ENCODE results near the gene CDKN2C.

CDKN2C gene

DNA sequence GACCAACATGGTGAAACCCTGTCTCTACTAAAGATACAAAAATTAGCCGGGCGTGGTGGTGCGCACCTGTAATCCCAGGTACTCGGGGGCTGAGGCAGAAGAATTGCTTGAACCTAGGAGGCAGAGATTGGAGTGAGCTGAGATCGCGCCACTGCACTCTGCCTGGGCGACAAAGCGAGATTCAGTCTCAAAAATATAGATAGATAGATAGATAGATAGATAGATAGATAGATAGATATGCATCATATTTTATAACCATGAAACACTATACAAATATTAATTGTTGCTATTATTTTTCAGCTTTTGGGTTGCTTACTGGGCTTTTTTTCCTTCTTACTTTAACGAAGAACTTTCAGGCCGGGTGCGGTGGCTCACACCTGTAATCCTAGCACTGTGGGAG lies 5.2 kb upstream of the CDKN2C start:
- Histone ChIP-seq H3K36me3 (ENCODE audit: control insufficient read depth in 2 of 2, insufficient read depth in 2 of 2, low read length in 2 of 2) (no peaks in the 10 kb centered on the region), H3K4me3 (ENCODE audit: low read length in 2 of 2) (no peak overlapping the region), H3K27me3 (ENCODE audit: control insufficient read depth in 1 of 2, insufficient read depth in 2 of 2, low read length in 2 of 2) (no peaks in the 10 kb centered on the region), H3K27ac (ENCODE audit: low read length) (no peak overlapping the region), H3K9me3 (ENCODE audit: control insufficient read depth in 2 of 2, low read length in 2 of 2) (no peaks in the 10 kb centered on the region), H3K9ac (ENCODE audit: low read length in 2 of 2) (no peak overlapping the region), H3K4me1 (ENCODE audit: control insufficient read depth, insufficient read depth, low read length) (peaks cover 17% of the 10 kb centered on the region)

DNA sequence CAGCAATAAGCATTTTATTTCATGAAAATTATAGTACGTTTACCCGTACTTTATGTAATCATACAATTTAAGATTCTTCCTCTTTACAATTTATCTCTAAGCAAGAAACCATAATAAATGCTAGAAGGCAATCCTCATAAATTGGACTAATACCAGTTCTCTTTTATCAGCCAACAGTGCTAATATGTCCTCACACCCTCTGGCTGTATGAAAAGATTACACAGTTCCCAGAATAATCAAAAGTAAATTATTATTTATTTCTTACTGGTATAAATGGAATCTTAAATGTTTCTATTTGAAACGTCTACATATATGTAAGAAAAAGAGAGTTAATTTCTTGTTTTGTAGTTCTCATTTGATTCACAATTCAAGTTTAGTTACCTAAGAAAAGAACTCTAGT lies 3.1 kb upstream of the CDKN2C start:
- peak overlapping the region; percentile 92 for H3K27ac ChIP-seq (ENCODE audit: low read length)

DNA sequence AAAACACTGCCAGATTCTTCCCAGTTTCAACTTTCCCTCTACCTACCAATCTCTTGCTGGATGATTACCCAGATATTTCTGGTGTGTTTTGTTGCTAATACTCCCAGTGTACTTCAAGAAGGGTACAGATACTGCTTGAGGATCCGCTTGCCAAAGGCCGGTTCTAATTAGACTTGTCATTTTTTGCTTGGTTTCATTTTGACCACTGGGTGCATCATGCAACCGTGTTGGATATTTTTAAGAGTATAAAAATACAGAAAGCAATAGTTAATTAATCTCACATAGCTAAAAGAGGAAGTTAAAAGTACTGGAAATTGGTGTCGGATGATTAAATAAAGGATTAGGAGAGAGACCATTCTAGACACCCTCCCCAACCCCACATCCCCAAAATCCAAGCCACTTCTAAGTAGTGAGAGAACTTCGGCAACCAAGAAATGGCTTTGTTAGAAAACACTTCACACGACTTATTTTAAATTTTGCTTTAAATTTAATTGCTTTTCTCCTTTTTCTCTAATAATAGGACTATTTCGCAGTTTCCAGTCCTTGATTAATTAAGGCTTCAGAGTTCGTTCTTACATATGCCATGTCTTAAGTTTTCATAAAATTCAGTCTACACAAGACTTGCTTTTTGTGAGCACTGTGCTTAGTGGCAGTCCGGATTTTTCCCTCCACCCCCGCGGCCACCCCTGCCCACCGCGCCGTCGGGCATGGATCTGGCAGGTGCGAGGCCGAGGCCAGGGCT lies 2.5 kb upstream of the CDKN2C start:
- Histone ChIP-seq H3K9me3 (ENCODE audit: control insufficient read depth in 2 of 2, low read length in 2 of 2) (no peaks in the 10 kb centered on the region), H3K36me3 (ENCODE audit: control insufficient read depth in 2 of 2, insufficient read depth in 2 of 2, low read length in 2 of 2) (no peaks in the 10 kb centered on the region), H3K9ac (ENCODE audit: low read length in 2 of 2) (peak overlapping the region; percentile 83 to 90), H3K4me3 (ENCODE audit: low read length in 2 of 2) (peak overlapping the region; percentile 68 to 97), H3K27me3 (ENCODE audit: control insufficient read depth in 1 of 2, insufficient read depth in 2 of 2, low read length in 2 of 2) (no peaks in the 10 kb centered on the region), H3K27ac (ENCODE audit: low read length) (peak overlapping the region; percentile 92), H3K4me1 (ENCODE audit: control insufficient read depth, insufficient read depth, low read length) (peaks cover 17% of the 10 kb centered on the region)

More for the DNA sequence above, 3.1 kb upstream of the CDKN2C start:
- H3K9me3 ChIP-seq (ENCODE audit: control insufficient read depth in 2 of 2, low read length in 2 of 2) = no peaks in the 10 kb centered on the region
- peaks cover 17% of the 10 kb centered on the region for H3K4me1 ChIP-seq (ENCODE audit: control insufficient read depth, insufficient read depth, low read length)
- H3K27me3 ChIP-seq (ENCODE audit: control insufficient read depth in 1 of 2, insufficient read depth in 2 of 2, low read length in 2 of 2) = no peaks in the 10 kb centered on the region
- no peaks in the 10 kb centered on the region for H3K36me3 ChIP-seq (ENCODE audit: control insufficient read depth in 2 of 2, insufficient read depth in 2 of 2, low read length in 2 of 2)
- H3K9ac ChIP-seq (ENCODE audit: low read length in 2 of 2) = peak overlapping the region; percentile 43 to 83
- H3K4me3 ChIP-seq (ENCODE audit: low read length in 2 of 2) = peak overlapping the region; percentile 68 to 97

DNA sequence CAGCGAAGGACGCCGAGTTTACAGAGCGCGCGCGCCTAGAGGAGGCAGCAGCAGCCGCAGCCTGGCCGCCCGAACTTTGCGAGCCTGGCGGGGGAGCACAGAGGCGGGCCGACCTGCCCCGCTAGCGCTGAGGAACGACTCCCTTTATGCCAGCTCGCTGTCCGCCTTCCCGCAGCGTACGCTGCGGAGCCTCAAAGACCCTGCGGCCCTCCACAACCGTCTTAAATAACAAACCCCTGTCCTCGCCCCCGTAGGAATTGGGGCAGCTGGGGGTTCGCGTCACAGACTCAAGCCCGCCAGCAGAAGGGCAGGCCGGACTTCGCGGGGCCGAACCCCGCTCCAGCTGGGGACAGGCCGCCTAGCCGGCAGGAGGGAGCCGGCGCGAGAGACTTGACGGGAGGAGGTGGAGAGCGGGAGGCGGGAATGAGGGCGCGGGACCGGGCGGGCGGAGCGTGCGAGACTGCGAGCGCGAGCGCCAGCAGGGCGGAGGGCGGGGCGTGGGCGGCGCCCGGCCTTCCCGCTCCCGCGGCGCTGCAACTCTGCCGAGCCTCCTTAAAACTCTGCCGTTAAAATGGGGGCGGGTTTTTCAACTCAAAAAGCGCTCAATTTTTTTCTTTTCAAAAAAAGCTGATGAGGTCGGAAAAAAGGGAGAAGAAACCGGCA lies 1.8 kb upstream of the CDKN2C start:
- Histone ChIP-seq H3K27me3 (ENCODE audit: control insufficient read depth in 1 of 2, insufficient read depth in 2 of 2, low read length in 2 of 2) (no peaks in the 10 kb centered on the region), H3K36me3 (ENCODE audit: control insufficient read depth in 2 of 2, insufficient read depth in 2 of 2, low read length in 2 of 2) (no peaks in the 10 kb centered on the region), H3K9ac (ENCODE audit: low read length in 2 of 2) (peak overlapping the region; percentile 83 to 90), H3K4me3 (ENCODE audit: low read length in 2 of 2) (peak overlapping the region; percentile 68 to 97), H3K9me3 (ENCODE audit: control insufficient read depth in 2 of 2, low read length in 2 of 2) (no peaks in the 10 kb centered on the region), H3K4me1 (ENCODE audit: control insufficient read depth, insufficient read depth, low read length) (peaks cover 17% of the 10 kb centered on the region), H3K27ac (ENCODE audit: low read length) (peak overlapping the region; percentile 92)

DNA sequence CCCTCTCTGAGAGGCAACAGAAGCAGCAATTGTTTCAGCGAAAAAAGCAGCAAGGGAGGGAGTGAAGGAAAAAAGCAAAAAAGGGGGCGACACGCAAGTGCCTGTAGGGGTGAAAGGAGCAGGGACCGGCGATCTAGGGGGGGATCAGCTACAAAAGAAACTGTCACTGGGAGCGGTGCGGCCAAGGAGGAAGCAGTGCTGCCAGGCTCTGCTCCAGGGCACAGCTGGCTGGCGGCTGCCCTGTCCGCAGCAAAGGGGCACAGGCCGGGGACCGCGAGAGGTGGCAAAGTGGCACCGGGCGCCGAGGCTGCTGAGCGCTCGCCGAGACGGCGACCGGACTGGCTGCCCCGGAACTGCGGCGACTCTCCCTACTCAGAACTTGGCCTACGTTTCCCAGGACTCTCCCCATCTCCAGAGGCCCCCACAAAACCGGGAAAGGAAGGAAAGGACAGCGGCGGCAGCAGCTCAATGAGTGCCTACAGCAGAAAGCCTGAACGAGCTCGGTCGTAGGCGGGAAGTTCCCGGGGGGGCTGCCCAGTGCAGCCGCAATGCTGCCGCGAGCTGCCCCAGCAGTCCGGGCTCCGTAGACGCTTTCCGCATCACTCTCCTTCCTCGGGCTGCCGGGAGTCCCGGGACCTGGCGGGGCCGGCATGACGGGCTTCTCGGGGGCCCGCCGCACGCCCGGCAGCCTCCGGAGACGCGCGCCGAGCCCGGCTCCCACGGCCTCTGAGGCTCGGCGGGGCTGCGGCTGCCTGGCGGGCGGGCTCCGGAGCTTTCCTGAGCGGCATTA lies 1.0 kb upstream of the CDKN2C start:
- peak overlapping the region; percentile 92 for H3K27ac ChIP-seq (ENCODE audit: low read length)
- peak overlapping the region; percentile 83 to 84 for H3K9ac ChIP-seq (ENCODE audit: low read length in 2 of 2)
- H3K27me3 ChIP-seq (ENCODE audit: control insufficient read depth in 1 of 2, insufficient read depth in 2 of 2, low read length in 2 of 2) = no peaks in the 10 kb centered on the region
- peaks cover 17% of the 10 kb centered on the region for H3K4me1 ChIP-seq (ENCODE audit: control insufficient read depth, insufficient read depth, low read length)
- H3K9me3 ChIP-seq (ENCODE audit: control insufficient read depth in 2 of 2, low read length in 2 of 2) = no peaks in the 10 kb centered on the region
- H3K4me3 ChIP-seq (ENCODE audit: low read length in 2 of 2) = peak overlapping the region; percentile 68 to 97
- no peaks in the 10 kb centered on the region for H3K36me3 ChIP-seq (ENCODE audit: control insufficient read depth in 2 of 2, insufficient read depth in 2 of 2, low read length in 2 of 2)

DNA sequence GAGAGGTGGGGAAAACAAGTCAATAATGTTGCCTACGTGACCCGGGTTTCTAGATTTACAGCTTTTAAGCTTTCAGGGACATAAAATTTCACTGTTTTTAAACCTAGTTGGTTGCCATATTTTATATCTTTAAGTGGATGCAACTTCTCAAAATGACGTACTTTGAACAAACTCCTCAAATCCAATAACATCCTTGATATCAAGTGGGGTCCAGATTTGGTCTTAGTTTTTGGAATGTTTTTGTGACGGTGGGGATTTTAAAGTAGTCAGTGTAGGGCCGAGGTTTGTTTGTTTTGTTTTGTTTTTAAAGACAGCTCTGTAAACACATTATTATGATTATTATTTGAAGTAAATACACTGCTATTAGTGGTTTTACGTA lies 453 bp downstream of the CDKN2C start:
- H3K4me3 ChIP-seq (ENCODE audit: low read length in 2 of 2) = peak overlapping the region; percentile 68 to 97

DNA sequence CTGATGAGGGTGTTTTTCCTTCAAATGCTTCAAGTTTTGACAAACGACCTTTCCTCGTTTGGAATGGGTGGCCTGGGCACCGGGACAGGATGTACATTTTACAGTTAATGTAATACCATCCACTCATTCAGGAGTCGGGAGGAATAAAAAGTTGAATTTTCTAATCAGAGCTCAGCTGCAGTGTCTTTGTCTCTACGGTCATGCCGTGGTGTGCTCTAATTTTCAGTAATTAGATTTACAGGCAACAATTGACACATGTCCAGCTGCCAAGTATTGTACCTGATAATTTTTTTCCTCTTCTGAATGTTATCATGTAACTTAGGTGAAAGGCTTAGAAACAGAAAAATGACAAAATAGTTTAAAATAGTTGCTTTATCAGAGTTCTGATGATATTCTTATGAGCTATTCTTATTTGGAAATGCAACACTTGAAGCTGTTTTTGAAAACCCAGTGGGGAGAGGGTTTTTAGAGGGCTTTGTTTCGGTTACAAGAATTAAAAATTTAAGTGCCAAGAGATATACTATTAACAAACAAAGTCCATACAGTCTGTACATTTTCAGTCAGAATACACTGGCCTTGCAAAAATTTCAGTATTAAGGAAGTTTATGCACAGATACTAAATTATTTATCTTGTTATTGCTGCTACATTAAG lies 1.0 kb downstream of the CDKN2C start:
- peak overlapping the region; percentile 68 to 97 for H3K4me3 ChIP-seq (ENCODE audit: low read length in 2 of 2)
- H3K9me3 ChIP-seq (ENCODE audit: control insufficient read depth in 2 of 2, low read length in 2 of 2) = no peaks in the 10 kb centered on the region
- peak overlapping the region; percentile 92 for H3K27ac ChIP-seq (ENCODE audit: low read length)
- H3K27me3 ChIP-seq (ENCODE audit: control insufficient read depth in 1 of 2, insufficient read depth in 2 of 2, low read length in 2 of 2) = no peaks in the 10 kb centered on the region
- no peaks in the 10 kb centered on the region for H3K36me3 ChIP-seq (ENCODE audit: control insufficient read depth in 2 of 2, insufficient read depth in 2 of 2, low read length in 2 of 2)
- peak overlapping the region; percentile 83 to 84 for H3K9ac ChIP-seq (ENCODE audit: low read length in 2 of 2)
- peaks cover 17% of the 10 kb centered on the region for H3K4me1 ChIP-seq (ENCODE audit: control insufficient read depth, insufficient read depth, low read length)

More for the DNA sequence above, 453 bp downstream of the CDKN2C start:
- Histone ChIP-seq H3K36me3 (ENCODE audit: control insufficient read depth in 2 of 2, insufficient read depth in 2 of 2, low read length in 2 of 2) (no peaks in the 10 kb centered on the region), H3K9ac (ENCODE audit: low read length in 2 of 2) (peak overlapping the region; percentile 83 to 84), H3K9me3 (ENCODE audit: control insufficient read depth in 2 of 2, low read length in 2 of 2) (no peaks in the 10 kb centered on the region), H3K27ac (ENCODE audit: low read length) (peak overlapping the region; percentile 92), H3K4me1 (ENCODE audit: control insufficient read depth, insufficient read depth, low read length) (peaks cover 17% of the 10 kb centered on the region), H3K27me3 (ENCODE audit: control insufficient read depth in 1 of 2, insufficient read depth in 2 of 2, low read length in 2 of 2) (no peaks in the 10 kb centered on the region)

DNA sequence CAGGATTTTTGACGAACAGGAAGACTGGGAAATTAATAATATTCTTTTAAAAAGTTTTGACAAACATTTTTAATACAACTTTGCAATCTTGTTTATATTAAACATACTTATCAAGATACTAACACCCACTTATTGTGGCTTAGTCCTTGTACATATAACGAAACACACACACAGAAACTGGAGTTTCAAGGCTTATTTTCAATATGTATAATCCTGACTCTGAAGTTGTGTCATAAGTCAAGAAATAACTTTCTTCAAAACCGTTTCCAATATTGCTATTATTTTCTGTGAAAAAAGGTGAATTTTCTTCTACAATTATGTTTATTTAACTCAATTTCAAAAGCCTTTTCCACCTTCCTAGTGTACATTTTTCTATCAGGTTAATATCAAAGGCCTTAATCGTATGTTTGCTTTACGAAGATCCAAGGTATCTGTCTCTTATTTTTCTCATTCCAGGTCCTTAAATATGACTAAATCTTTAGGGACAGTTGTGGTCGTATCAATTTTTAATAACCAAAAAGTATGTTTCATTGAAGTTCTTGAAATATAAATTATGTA lies 1.8 kb downstream of the CDKN2C start:
- Histone ChIP-seq H3K4me3 (ENCODE audit: low read length in 2 of 2) (peak overlapping the region in 1 of 2 donors; percentile 97), H3K4me1 (ENCODE audit: control insufficient read depth, insufficient read depth, low read length) (peaks cover 17% of the 10 kb centered on the region), H3K27me3 (ENCODE audit: control insufficient read depth in 1 of 2, insufficient read depth in 2 of 2, low read length in 2 of 2) (peaks cover 0 to 2% of the 10 kb centered on the region in 2 donors), H3K9ac (ENCODE audit: low read length in 2 of 2) (peak overlapping the region; percentile 6 to 14), H3K9me3 (ENCODE audit: control insufficient read depth in 2 of 2, low read length in 2 of 2) (no peaks in the 10 kb centered on the region), H3K27ac (ENCODE audit: low read length) (no peak overlapping the region), H3K36me3 (ENCODE audit: control insufficient read depth in 2 of 2, insufficient read depth in 2 of 2, low read length in 2 of 2) (no peaks in the 10 kb centered on the region)

DNA sequence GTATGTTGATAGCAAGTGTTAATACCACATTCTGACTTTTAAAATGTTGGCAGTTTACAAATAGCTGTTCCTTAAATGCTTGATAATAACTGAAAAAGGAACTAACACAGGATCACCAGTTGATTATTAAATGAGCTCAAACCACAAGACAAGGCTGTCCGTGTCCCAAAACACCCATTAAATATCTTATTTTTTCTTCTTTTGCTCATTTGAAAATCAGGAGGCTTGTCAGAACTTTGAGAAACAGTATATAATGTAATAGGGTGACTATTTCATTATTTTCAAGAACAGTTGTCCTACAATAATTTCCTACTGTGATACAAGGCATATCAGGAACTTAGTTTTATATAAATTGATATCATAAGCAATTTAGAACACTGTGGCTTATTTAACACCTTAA lies 2.7 kb downstream of the CDKN2C start:
- Histone ChIP-seq H3K4me3 (ENCODE audit: low read length in 2 of 2) (peak overlapping the region in 1 of 2 donors; percentile 30), H3K27me3 (ENCODE audit: control insufficient read depth in 1 of 2, insufficient read depth in 2 of 2, low read length in 2 of 2) (peaks cover 0 to 2% of the 10 kb centered on the region in 2 donors), H3K36me3 (ENCODE audit: control insufficient read depth in 2 of 2, insufficient read depth in 2 of 2, low read length in 2 of 2) (no peaks in the 10 kb centered on the region), H3K9me3 (ENCODE audit: control insufficient read depth in 2 of 2, low read length in 2 of 2) (no peaks in the 10 kb centered on the region), H3K27ac (ENCODE audit: low read length) (peak overlapping the region; percentile 4), H3K9ac (ENCODE audit: low read length in 2 of 2) (peak overlapping the region; percentile 35 to 48), H3K4me1 (ENCODE audit: control insufficient read depth, insufficient read depth, low read length) (peaks cover 11% of the 10 kb centered on the region)

DNA sequence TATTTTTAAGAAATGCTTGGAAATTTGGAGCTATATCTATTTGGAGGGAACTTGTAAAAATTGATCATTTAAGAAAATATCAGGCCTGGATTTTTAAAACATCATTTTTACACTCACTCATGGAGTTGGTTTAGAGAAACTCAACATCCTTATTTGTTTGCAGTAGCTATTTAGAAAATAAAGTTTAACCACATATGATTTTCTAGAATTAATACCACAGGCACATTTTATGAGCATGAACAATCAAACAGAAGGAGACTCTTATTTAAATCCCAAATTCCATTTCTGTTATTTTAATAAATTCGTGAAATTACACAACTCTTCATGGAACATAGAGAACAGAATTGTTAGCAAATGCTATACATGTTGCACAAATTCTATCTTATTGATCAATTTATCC lies 3.2 kb downstream of the CDKN2C start:
- Histone ChIP-seq H3K4me3 (ENCODE audit: low read length in 2 of 2) (no peak overlapping the region), H3K27me3 (ENCODE audit: control insufficient read depth in 1 of 2, insufficient read depth in 2 of 2, low read length in 2 of 2) (peaks cover 0 to 2% of the 10 kb centered on the region in 2 donors), H3K27ac (ENCODE audit: low read length) (peak overlapping the region; percentile 18), H3K9ac (ENCODE audit: low read length in 2 of 2) (no peak overlapping the region), H3K9me3 (ENCODE audit: control insufficient read depth in 2 of 2, low read length in 2 of 2) (no peaks in the 10 kb centered on the region), H3K4me1 (ENCODE audit: control insufficient read depth, insufficient read depth, low read length) (peaks cover 8% of the 10 kb centered on the region), H3K36me3 (ENCODE audit: control insufficient read depth in 2 of 2, insufficient read depth in 2 of 2, low read length in 2 of 2) (no peaks in the 10 kb centered on the region)

Measured in stomach smooth muscle (tissue), 2 donors.